AG04450 (cell line): ENCODE results near the gene CGNL1. TPM values are rescaled to one million over a fixed set of nuclear protein-coding genes. Genes with fewer than 3 reads are reported as not detected.

Experiments
- CTCF ChIA-PET: fragments of 300-600, 350-600 bp; formaldehyde crosslinking; extraction: SDS; loops from one replicate; lab custom pipeline; 2022; ENCODE audit warnings: antibody characterized with exemption, inconsistent platforms; lab: Charles Lee
- POLR2A ChIA-PET: fragments of 350-600 bp; formaldehyde crosslinking; extraction: SDS; loops from one replicate; lab custom pipeline; 2021; ENCODE audit warnings: antibody characterized with exemption, inconsistent platforms; lab: Yijun Ruan, JAX
- DNase-seq: peaks from one replicate; pipeline ENCODE4 v3.0.0-alpha.2; 2011; ENCODE audit warnings: low read depth, low spot score
- H3K27ac ChIP-seq: one replicate; pipeline ENCODE4 v1.5.1; 2012; ENCODE audit warnings: low read depth, low read length, control low read depth
- H3K27me3 ChIP-seq: one replicate; pipeline ENCODE4 v1.6.0; 2012; ENCODE audit warnings: low read length; ENCODE audit not compliant: control insufficient read depth, insufficient read depth
- H3K4me3 ChIP-seq: 2 replicates; pipeline ENCODE4 v1.5.1; 2011; ENCODE audit warnings: mild to moderate bottlenecking, low read depth, low read length, control low read depth
- H3K9me3 ChIP-seq: 2 replicates; pipeline ENCODE4 v1.5.1; 2012; ENCODE audit warnings: low read length; ENCODE audit not compliant: control insufficient read depth, insufficient read depth
- CTCF ChIP-seq: IDR thresholded peaks from 2 replicates; pipeline ENCODE4 v1.5.1; 2011; ENCODE audit warnings: low read depth, low read length, control low read depth, inconsistent platforms
- polyA plus RNA-seq: library from polyadenylated mRNA; depleted of rRNA; stranded (reverse); fragments of >200 nt; gene quantifications from 2 replicates; pipeline ENCODE4 v1.2.3, GENCODE V29; 2011

Gene CGNL1
- polyA plus RNA-seq, 1 experiment, result 0.25 TPM

GRCh38 chr15:57580428-57580827 is 204.1 kb downstream of the CGNL1 start:
- Histone ChIP-seq H3K27ac (no peak overlapping the region), H3K27me3 (peaks cover 20% of the 10 kb centered on the region), H3K4me3 (no peak overlapping the region), H3K9me3 (peaks cover 9% of the 10 kb centered on the region; the same call in 1 of the 2 replicates)
- ChIA-PET CTCF (interaction anchor here (1.2 kb wide), 1 partner anchor 20 kb away, joined by 3 read pairs; no protein-coding TSS in a partner anchor), POLR2A (no interaction called here)
- no peak for TF ChIP-seq CTCF
- no peak for DNase-seq

- ChIA-PET POLR2A (no interaction called here), CTCF (no interaction called here)
- Histone ChIP-seq H3K9me3 (peaks cover 9% of the 10 kb centered on the region; the same call in 1 of the 2 replicates), H3K27ac (no peak overlapping the region), H3K27me3 (peaks cover 20% of the 10 kb centered on the region), H3K4me3 (no peak overlapping the region)
- no peak for TF ChIP-seq CTCF
- DNase-seq, result no peak
Observed at GRCh38 chr15:57580866-57581265, 204.6 kb downstream of the CGNL1 start.

- CTCF ChIA-PET, result no interaction called here
Observed at GRCh38 chr15:57582090-57582489, 205.8 kb downstream of the CGNL1 start.

GRCh38 chr15:57583282-57583681 is 207.0 kb downstream of the CGNL1 start:
- H3K4me3 ChIP-seq, result no peak overlapping the region
- no peak overlapping the region for H3K27ac ChIP-seq
- H3K27me3 ChIP-seq, result peaks cover 23% of the 10 kb centered on the region
- no peak for TF ChIP-seq CTCF
- no peak for DNase-seq
- CTCF ChIA-PET, result no interaction called here
- POLR2A ChIA-PET, result no interaction called here
- peaks cover 9% of the 10 kb centered on the region; the same call in 1 of the 2 replicates for H3K9me3 ChIP-seq

More at GRCh38 chr15:57582090-57582489, 205.8 kb downstream of the CGNL1 start:
- Histone ChIP-seq H3K27ac (no peak overlapping the region), H3K4me3 (no peak overlapping the region), H3K9me3 (peaks cover 9% of the 10 kb centered on the region; the same call in 1 of the 2 replicates), H3K27me3 (peaks cover 20% of the 10 kb centered on the region)
- DNase-seq, result no peak
- POLR2A ChIA-PET, result no interaction called here
- no peak for TF ChIP-seq CTCF

GRCh38 chr15:57583720-57584119 is 207.4 kb downstream of the CGNL1 start:
- CTCF ChIA-PET, result no interaction called here
- DNase-seq, result no peak
- peaks cover 24% of the 10 kb centered on the region for H3K27me3 ChIP-seq
- H3K4me3 ChIP-seq, result no peak overlapping the region
- no peak overlapping the region for H3K27ac ChIP-seq
- POLR2A ChIA-PET, result no interaction called here
- peaks cover 9% of the 10 kb centered on the region; the same call in 1 of the 2 replicates for H3K9me3 ChIP-seq
- no peak for TF ChIP-seq CTCF
